IPS DF 4.7 (cell line): ENCODE results near the gene NHSL2.
A peak's percentile ranks its signal among the peaks of the same experiment; 100 is the strongest.
"Not testable (repeated sequence)": the region's sequence is repeated elsewhere in the genome, so short reads cannot be mapped to it uniquely, and the experiment has no call there.

Source experiments
- DNase-seq: peaks from one replicate; pipeline ENCODE4 v3.0.0-alpha.2; 2013; ENCODE audit warnings: low spot score; ENCODE audit errors: extremely low read depth

Gene NHSL2

DNA sequence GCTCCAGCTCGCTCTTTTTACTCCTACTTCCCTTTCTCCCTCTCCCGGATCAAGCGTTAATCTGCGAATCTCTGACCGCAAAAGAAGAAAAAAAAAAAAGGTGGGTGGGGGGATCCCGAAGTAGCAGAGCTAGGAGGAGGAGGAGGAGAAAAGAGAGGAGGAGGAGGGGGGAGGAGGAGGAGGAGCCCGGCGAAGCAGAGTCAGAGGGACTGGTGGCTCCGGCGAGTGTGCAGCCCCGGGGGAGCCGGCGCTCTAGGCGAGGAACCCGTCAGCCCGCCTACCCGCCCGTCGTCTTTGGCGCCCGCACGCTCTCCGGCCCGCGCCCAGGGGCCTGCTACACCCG, at the start of gene NHSL2:
Gene NHSL2 (plus strand): TSS at position 203 of the 343 bp plus-strand sequence.
- no peak for DNase-seq

- DNase-seq = no peak
Measured at GRCh38 chrX:71867680-71868079, 43.0 kb upstream of the NHSL2 start.

- DNase-seq = not testable (repeated sequence)
Measured at GRCh38 chrX:71869566-71869965, 41.1 kb upstream of the NHSL2 start.

DNA sequence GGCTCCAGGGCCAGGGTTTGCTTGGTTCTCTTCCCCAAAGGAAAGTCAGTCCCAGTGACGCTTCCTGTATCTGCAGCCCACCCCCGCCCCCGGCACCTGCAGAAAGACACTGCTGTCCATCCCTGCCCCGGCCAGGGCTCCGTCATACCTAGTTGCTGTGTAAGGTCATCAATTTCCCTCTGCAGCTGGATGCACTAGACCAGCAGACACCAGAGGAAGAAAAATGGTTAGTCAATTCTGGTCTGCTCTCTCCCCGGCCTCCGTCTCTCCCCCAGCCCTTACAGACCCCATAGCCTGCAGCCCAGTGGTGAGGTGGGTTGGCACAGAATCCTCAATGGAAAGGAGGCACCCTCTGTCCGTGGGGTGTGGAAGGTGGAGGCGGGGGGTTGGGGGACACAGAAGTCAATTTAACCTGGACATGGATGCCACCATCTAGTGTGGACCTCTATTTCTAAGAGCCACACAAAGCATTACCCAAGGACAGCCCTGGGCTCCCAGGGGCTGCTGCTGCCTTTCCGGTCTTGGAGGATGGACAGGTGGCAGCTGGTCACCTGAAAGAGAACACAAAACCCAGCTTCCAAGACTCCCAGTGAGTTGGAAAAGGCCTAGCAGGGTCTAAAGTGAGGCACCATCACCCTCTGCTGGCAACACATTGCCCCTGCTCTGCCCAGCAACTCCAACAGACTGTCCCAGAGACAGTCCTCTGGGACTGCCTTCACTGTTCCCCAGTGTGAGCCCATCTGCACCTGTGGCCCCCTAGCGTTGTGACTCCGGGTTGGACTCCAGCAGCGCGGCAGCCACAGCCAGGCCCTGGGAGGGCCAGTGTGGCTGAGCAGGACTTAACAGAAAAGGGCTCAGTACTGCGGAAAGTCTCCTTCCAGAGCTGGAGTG, 40.2 kb upstream of the NHSL2 start:
- peak; percentile 19 for DNase-seq

GRCh38 chrX:71871367-71871766, 39.3 kb upstream of the NHSL2 start:
- DNase-seq = no peak

GRCh38 chrX:71872542-71873458, 37.8 kb upstream of the NHSL2 start:
- no peak for DNase-seq

GRCh38 chrX:71873459-71873833, 37.2 kb upstream of the NHSL2 start:
- DNase-seq = no peak

GRCh38 chrX:71876841-71877240, 33.8 kb upstream of the NHSL2 start:
- DNase-seq = not testable (repeated sequence)

DNA sequence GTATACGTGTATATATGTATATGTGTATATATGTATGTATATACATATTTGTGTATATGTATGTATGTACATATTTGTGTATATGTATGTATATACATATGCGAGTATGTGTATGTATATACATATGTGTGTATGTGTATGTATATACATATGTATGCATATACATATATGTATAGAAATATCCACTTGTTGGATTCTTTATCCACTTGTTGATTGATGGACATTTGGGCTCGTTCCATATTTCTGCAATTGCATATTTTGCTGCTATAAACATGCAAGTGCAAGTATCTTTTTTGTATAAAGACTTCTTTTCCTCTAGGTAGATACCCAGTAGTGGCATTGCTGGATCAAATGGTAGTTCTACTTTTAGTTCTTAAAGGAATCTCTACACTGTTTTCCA, 25.5 kb upstream of the NHSL2 start:
- no peak for DNase-seq

DNA sequence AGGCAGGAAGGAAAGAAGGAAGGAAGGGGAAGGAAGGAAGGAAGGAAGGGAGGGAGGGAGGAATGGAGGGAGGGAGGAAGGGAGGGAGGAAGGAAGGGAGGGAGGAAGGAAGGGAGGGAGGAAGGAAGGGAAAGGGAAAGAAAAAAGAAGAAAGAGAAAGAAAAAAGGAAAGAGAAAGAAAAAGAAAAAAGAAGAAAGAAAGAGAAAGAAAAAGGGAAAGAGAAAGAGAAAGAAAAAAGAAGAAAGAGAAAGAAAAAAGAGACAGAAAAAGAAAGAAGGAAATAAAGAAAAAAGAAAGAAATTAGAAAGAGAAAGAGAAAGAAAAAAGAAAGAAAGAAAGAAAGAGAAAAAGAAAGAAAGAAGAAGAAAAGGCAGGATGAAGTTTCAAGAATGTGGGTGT, 15.0 kb upstream of the NHSL2 start:
- DNase-seq = no peak

- DNase-seq = no peak
Measured at GRCh38 chrX:71906144-71906543, 4.5 kb upstream of the NHSL2 start.

- no peak for DNase-seq
Measured at GRCh38 chrX:71908387-71908786, 2.3 kb upstream of the NHSL2 start.

DNA sequence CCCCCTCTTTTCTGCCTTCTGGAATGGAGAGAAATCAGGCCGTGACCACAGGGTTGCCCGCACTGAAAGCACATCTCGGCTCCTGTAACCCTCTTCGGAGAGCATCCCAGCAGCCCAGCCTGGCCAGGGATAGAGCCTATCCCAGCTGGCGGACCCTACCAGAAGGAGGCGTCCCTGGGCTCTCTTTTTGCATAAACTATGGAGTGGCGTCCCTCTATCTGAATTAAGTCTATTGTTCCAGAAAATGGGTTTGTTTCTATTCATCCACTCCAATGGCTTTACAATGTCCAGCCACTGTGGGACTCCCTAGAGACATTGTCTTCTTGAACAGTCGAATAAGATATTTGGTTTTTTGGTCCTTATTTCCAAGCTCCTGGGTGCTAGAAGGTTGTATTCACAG, 689 bp upstream of the NHSL2 start:
- no peak for DNase-seq

DNA sequence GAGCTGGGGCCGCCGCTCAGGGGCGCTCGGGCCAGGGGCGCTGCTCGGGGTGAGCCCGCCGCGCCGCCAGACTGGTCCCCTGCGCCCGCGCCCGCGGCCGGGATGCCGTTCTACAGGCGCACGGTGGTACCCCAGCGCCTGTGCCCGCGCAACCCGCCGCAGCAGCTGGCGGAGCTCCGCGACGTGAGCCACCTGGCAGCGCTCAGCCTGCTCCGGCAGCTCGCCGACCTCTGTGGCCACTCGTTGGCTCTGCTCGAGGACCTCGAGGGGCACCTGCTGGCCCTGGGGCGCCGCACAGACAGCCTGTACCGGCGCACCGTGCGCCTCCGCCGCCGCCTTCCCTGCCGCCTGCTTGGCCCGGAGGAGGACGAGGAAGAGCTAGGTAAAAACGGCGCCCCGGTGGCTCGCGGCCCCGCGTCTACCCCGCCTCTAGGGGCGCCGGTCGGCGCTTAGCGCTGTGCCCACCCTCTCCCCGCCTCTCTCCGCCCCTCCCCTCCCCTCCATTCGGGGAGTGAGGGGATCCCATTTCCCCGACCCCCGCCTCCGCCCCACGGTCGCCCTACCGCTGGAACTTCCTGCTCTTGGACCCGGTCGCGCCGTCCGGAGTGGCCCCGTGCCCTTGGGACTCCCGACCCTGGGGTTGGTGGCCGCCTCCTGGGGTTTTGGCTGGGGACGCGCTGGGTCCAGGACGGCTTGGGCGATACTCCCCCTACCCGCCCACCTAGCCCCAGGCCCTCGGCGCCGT, 513 bp downstream of the NHSL2 start:
- DNase-seq = no peak

DNA sequence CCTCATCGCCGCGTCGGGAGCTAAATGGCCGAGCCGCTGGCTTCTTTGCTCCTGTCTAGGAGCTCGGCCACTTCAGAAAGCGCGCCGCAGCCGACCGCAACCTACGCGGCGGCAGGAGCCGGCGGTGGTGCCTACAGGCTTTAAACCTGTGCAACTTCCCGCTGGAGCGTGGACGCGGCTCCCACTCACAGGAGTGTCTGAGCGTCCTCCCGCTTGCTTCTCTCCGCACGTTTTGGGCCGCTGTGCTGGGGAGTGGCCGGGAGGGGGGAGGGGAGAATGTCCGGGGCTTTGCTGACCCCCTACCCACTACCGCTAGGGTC, 1.0 kb downstream of the NHSL2 start:
- no peak for DNase-seq

- DNase-seq = no peak
Measured at GRCh38 chrX:71912156-71912555, 1.5 kb downstream of the NHSL2 start.

GRCh38 chrX:71913156-71913950, 2.7 kb downstream of the NHSL2 start:
- DNase-seq = no peak

DNA sequence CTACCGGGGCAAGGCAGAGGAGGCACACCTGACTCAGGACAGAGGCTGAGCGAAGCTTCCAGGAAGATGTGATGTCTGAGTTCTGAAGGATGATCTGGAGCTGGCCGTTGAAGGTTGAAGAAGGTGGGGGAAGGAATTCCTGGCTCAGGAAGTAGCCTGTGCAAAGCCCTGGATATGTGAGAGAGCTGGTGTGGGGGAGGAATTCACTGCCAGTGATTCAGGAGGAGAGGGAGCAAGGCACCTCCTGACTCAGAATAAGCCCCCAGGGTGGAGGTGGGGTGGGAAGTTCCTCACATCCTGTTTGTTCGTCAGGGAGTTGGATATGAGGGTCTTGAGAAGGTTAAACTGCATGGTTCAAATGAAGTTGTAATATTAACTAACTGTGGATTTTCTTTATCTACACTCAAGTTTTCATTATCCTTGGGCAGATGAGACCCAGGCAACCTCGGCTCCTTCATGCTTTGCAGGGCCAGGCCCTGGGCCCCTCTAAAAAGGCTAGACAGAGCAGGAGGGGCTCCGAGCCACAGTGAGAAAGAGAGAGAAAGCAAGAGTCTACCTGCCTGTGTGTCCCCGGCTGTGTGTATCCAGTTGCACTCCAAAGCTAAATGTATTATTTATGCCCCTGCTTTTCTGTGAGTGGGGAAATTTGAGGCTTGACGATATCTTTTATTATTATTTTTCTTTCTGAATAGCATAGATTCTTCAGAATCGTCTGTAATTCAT, 7.1 kb downstream of the NHSL2 start:
- no peak for DNase-seq

- DNase-seq = no peak
Measured at GRCh38 chrX:71919431-71919830, 8.8 kb downstream of the NHSL2 start.

DNA sequence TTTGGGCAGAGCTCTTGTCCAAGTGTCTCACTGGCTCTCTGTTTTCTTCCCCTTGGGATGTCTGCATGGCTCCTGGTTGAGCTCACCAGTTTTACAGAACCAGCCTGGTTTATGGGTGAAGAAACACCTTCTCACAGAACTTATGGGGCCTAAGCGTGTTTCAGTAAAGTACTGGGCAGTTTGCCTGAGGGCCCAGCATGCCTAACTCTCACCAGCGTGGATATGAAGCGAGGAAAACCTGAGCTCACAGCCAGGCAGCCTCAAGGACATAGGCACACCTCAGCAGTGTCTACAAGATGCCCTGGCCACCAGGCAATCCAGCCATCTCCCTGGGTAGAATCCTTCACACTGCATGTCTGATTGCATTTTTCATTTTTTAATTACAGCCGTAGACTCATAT, 9.2 kb downstream of the NHSL2 start:
- no peak for DNase-seq
